SU-DHL-6 (cell line): Measurements from ENCODE around the gene SIK3.

Experiments
- H2AFZ ChIP-seq: fragments of 200-600 bp; sonication (generic); 2 replicates; pipeline ENCODE4 v1.6.1; 2014; ENCODE audit warnings: low read depth, mild to moderate bottlenecking, moderate library complexity, mixed read lengths, antibody characterized with exemption, low read length; ENCODE audit not compliant: severe bottlenecking
- H3F3A ChIP-seq: fragments of 200-600 bp; shearing (Covaris generic); 2 replicates; pipeline ENCODE4 v1.6.0; 2016; ENCODE audit warnings: antibody characterized with exemption, mild to moderate bottlenecking; ENCODE audit not compliant: insufficient read depth
- H3K27ac ChIP-seq: fragments of 200-600 bp; sonication (generic); 2 replicates; pipeline ENCODE4 v1.5.1; 2016; ENCODE audit warnings: low read depth, mild to moderate bottlenecking, low read length, moderate library complexity, mixed read lengths
- H3K27me3 ChIP-seq: fragments of 200-600 bp; sonication (generic), shearing (Covaris generic); 2 replicates; pipeline ENCODE4 v1.6.0; 2014; ENCODE audit warnings: mild to moderate bottlenecking, low read length
- H3K36me3 ChIP-seq: fragments of 200-600 bp; sonication (generic); 2 replicates; pipeline ENCODE4 v1.6.1; 2014; ENCODE audit warnings: mild to moderate bottlenecking, low read length, mixed read lengths
- H3K4me2 ChIP-seq: fragments of 300-600, 200-600 bp; shearing (Covaris generic), sonication (generic); 2 replicates; pipeline ENCODE4 v1.6.0; 2014; ENCODE audit warnings: low read length, low read depth, mild to moderate bottlenecking; ENCODE audit not compliant: poor library complexity, severe bottlenecking
- H3K4me3 ChIP-seq: fragments of 200-600 bp; sonication (generic); 2 replicates; pipeline ENCODE4 v1.5.1; 2014; ENCODE audit warnings: antibody characterized with exemption, low read length, mild to moderate bottlenecking, mixed read lengths; ENCODE audit not compliant: insufficient read depth, poor library complexity, severe bottlenecking
- H3K79me2 ChIP-seq: fragments of 200-600 bp; sonication (generic); 2 replicates; pipeline ENCODE4 v1.6.1; 2014; ENCODE audit warnings: mild to moderate bottlenecking, low read length, moderate library complexity; ENCODE audit not compliant: insufficient read depth
- H3K9ac ChIP-seq: fragments of 200-600 bp; sonication (generic); 2 replicates; pipeline ENCODE4 v1.7.0; 2014; ENCODE audit warnings: mild to moderate bottlenecking, low read length
- H3K9me2 ChIP-seq: fragments of 200-600 bp; sonication (generic); replicated peaks from 2 replicates; pipeline ENCODE4 v1.6.1; 2014; ENCODE audit warnings: low read length; ENCODE audit not compliant: insufficient read depth
- H3K9me3 ChIP-seq: fragments of 200-600 bp; sonication (generic); 2 replicates; pipeline ENCODE4 v1.6.1; 2014; ENCODE audit warnings: low read length, mixed read lengths; ENCODE audit not compliant: insufficient read depth
- H4K20me1 ChIP-seq: fragments of 200-600 bp; sonication (generic); 2 replicates; pipeline ENCODE4 v1.6.1; 2014; ENCODE audit warnings: low read depth, mild to moderate bottlenecking, antibody characterized with exemption, low read length, moderate library complexity, mixed read lengths
- EZH2phosphoT487 ChIP-seq: fragments of 200-600 bp; sonication (generic), shearing (Covaris generic); conservative IDR thresholded peaks from 2 replicates; pipeline ENCODE4 v1.6.1; 2018; ENCODE audit warnings: mild to moderate bottlenecking, antibody characterized with exemption, low read length, moderate library complexity, mixed read lengths
- TF ChIP-seq, protein P1 (sequence below): fragments of 200-600 bp; sonication (generic); IDR thresholded peaks from one replicate; pipeline ENCODE4 v1.5.1; 2017; ENCODE audit warnings: antibody characterized with exemption, mild to moderate bottlenecking, low read length, moderate library complexity; ENCODE audit not compliant: insufficient read depth, poor library complexity, severe bottlenecking

SIK3 gene

DNA sequence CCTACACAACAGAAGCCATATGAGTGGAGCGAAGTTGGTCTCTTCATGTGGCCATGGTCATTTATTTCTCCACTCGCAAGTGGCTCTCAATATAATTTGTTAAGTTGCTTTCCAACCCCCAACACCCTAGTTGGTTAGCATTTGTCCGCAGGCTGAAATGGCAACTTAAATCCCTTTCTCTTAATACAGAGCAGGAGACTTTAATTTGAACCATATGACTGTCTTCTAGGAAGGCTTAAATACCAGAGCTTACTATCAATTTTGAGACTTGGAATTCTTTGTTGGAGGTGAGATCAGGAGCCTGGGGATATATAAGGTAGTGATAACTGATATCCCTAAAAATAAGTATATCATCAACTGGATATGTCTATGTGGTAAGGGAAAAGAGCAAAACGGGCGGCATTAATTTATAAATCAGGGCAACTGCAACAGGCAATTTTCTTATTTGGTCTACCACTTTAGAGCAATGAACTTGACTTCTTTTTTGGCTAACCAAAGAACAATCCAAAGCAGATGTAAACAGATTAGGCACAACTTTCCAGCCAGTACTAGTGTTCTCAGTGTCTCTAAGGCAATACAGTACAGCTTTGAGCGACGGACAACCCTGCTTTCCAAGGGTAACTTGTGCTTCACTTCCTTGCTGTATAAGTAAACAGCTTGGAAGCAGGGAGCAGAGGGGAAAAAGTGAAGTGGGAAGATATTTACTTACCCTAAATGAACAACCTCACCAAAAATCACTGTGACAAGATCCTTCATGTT lies 186.1 kb downstream of the SIK3 start:
- Histone ChIP-seq H4K20me1 (no peaks in the 10 kb centered on the region), H2AFZ (no peak overlapping the region), H3K36me3 (no peaks in the 10 kb centered on the region), H3K79me2 (no peaks in the 10 kb centered on the region), H3K4me2 (no peak overlapping the region), H3K9me3 (no peaks in the 10 kb centered on the region), H3K9me2 (no peaks in the 10 kb centered on the region), H3F3A (0 out of 2 replicates have a peak, but pooled peaks cover 5% of the 10 kb centered on the region), H3K27ac (no peak overlapping the region), H3K4me3 (no peak overlapping the region), H3K9ac (no peak overlapping the region), H3K27me3 (no peaks in the 10 kb centered on the region)
- no peak for TF ChIP-seq EZH2phosphoT487
- TF ChIP-seq, protein P1, sequence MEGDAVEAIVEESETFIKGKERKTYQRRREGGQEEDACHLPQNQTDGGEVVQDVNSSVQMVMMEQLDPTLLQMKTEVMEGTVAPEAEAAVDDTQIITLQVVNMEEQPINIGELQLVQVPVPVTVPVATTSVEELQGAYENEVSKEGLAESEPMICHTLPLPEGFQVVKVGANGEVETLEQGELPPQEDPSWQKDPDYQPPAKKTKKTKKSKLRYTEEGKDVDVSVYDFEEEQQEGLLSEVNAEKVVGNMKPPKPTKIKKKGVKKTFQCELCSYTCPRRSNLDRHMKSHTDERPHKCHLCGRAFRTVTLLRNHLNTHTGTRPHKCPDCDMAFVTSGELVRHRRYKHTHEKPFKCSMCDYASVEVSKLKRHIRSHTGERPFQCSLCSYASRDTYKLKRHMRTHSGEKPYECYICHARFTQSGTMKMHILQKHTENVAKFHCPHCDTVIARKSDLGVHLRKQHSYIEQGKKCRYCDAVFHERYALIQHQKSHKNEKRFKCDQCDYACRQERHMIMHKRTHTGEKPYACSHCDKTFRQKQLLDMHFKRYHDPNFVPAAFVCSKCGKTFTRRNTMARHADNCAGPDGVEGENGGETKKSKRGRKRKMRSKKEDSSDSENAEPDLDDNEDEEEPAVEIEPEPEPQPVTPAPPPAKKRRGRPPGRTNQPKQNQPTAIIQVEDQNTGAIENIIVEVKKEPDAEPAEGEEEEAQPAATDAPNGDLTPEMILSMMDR: no peak

DNA sequence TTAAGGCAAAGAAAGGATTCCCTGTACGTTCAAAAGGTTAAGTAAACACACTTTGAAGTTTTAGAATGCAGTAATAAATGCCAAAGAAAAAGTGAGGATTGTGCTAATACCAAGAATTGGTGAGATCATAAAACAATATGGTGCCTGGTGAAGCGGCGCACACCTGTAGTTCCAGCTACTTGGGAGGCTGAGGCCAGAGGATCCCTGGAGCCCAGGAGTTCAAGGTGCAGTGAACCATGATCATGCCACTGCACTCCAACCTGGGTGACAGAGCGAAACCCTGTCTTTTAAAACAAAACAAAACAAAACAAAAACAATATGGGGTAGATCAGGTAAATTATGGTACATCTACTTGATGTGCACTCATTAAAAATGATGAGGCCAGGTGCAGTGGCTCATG lies 187.4 kb downstream of the SIK3 start:
- no peak overlapping the region for H2AFZ ChIP-seq
- H3K4me2 ChIP-seq: no peak overlapping the region
- no peak overlapping the region for H3K4me3 ChIP-seq
- TF ChIP-seq EZH2phosphoT487: no peak
- TF ChIP-seq, protein P1: no peak
- no peaks in the 10 kb centered on the region for H4K20me1 ChIP-seq
- 0 out of 2 replicates have a peak, but pooled peaks cover 5% of the 10 kb centered on the region for H3F3A ChIP-seq
- H3K9me3 ChIP-seq: no peaks in the 10 kb centered on the region
- H3K9me2 ChIP-seq: no peaks in the 10 kb centered on the region
- H3K9ac ChIP-seq: no peak overlapping the region
- no peaks in the 10 kb centered on the region for H3K27me3 ChIP-seq
- H3K27ac ChIP-seq: no peak overlapping the region
- H3K79me2 ChIP-seq: no peaks in the 10 kb centered on the region
- no peaks in the 10 kb centered on the region; the same call in 1 of the 2 replicates for H3K36me3 ChIP-seq

DNA sequence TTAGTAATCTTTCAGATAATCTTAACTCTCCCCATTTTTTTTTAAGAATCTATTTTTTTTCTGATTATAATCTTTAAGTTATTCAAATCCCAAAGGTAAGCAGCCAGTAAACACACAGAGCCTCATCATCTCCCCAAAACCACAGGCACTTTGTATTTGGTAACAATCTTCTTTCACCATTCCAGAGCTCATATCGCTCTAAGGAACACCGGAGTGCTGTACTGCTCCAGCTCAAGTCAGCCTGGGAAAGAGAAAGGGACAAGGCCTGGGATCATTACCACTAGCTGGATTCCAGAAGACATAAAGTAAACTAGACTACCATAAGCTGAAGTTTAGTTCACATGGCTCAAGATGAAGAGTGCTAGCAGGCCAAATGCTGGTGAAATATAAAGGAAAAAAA lies 187.8 kb downstream of the SIK3 start:
- Histone ChIP-seq H3K4me2 (no peak overlapping the region), H4K20me1 (no peaks in the 10 kb centered on the region), H3K27me3 (no peaks in the 10 kb centered on the region), H3K79me2 (no peaks in the 10 kb centered on the region), H3K9me2 (no peaks in the 10 kb centered on the region), H3K4me3 (no peak overlapping the region), H3K27ac (no peak overlapping the region), H3K9ac (no peak overlapping the region), H3F3A (0 out of 2 replicates have a peak, but pooled peaks cover 5% of the 10 kb centered on the region), H3K9me3 (no peaks in the 10 kb centered on the region), H2AFZ (no peak overlapping the region), H3K36me3 (no peaks in the 10 kb centered on the region; the same call in 1 of the 2 replicates)
- TF ChIP-seq EZH2phosphoT487: no peak
- TF ChIP-seq, protein P1: no peak
